Glutamatergic neuron (in vitro differentiated cells): ENCODE results near the gene DIMT1. TPM values are rescaled to one million over a fixed set of nuclear protein-coding genes. Genes with fewer than 3 reads are reported as not detected.

Experiments used
- DNase-seq: peaks from one replicate; pipeline ENCODE4 v3.0.0; 2022
- H3K27ac Mint-ChIP-seq: one replicate; pipeline ENCODE4 v1.8.0; 2020; ENCODE audit warnings: mild to moderate bottlenecking, mixed read lengths, inconsistent platforms; ENCODE audit not compliant: unreplicated experiment
- H3K27me3 Mint-ChIP-seq: one replicate; pipeline ENCODE4 v1.8.0; 2020; ENCODE audit warnings: mild to moderate bottlenecking, moderate library complexity, mixed read lengths, inconsistent platforms; ENCODE audit not compliant: unreplicated experiment
- H3K36me3 Mint-ChIP-seq: one replicate; pipeline ENCODE4 v1.8.0; 2020; ENCODE audit warnings: mild to moderate bottlenecking, mixed read lengths, inconsistent platforms; ENCODE audit not compliant: unreplicated experiment
- H3K4me1 Mint-ChIP-seq: one replicate; pipeline ENCODE4 v1.8.0; 2020; ENCODE audit warnings: mild to moderate bottlenecking, low read depth, mixed read lengths, inconsistent platforms; ENCODE audit not compliant: unreplicated experiment
- H3K4me3 Mint-ChIP-seq: one replicate; pipeline ENCODE4 v1.8.0; 2020; ENCODE audit warnings: mild to moderate bottlenecking, mixed read lengths, inconsistent platforms; ENCODE audit not compliant: unreplicated experiment
- H3K9me3 Mint-ChIP-seq: one replicate; pipeline ENCODE4 v1.8.0; 2020; ENCODE audit warnings: mild to moderate bottlenecking, moderate library complexity, mixed read lengths, inconsistent platforms; ENCODE audit not compliant: unreplicated experiment
- CTCF ChIP-seq: fragments of 200-600 bp; sonication (generic); IDR thresholded peaks from one replicate; pipeline ENCODE4 v1.5.0; 2021; ENCODE audit not compliant: partially characterized antibody, unreplicated experiment
- total RNA-seq: library from RNA; stranded (reverse); fragmentation: NEBNext Ultra II Directional; extraction: Animal tissue kit (Norgen Biotek cat#: 25700); gene quantifications from one replicate; pipeline ENCODE4 v1.2.1, GENCODE V29; 2021; ENCODE audit not compliant: unreplicated experiment

The DIMT1 gene
- total RNA-seq, 1 donor from 2014 or later, result 4.6 TPM

- Mint-ChIP-seq H3K36me3 (no peaks in the 10 kb centered on the region), H3K27ac (no peak overlapping the region), H3K4me1 (no peaks in the 10 kb centered on the region), H3K27me3 (peaks cover 3% of the 10 kb centered on the region), H3K4me3 (no peak overlapping the region), H3K9me3 (no peaks in the 10 kb centered on the region)
- TF ChIP-seq CTCF, result no peak
- DNase-seq, result no peak
These were observed 28.3 kb upstream of the DIMT1 start for GRCh38 chr5:62431735-62432620.

- no peaks in the 10 kb centered on the region for H3K9me3 Mint-ChIP-seq
- no peaks in the 10 kb centered on the region for H3K4me1 Mint-ChIP-seq
- no peaks in the 10 kb centered on the region for H3K36me3 Mint-ChIP-seq
- H3K27ac Mint-ChIP-seq, result no peak overlapping the region
- H3K4me3 Mint-ChIP-seq, result no peak overlapping the region
- TF ChIP-seq CTCF, result no peak
- DNase-seq, result no peak
- peaks cover 1% of the 10 kb centered on the region for H3K27me3 Mint-ChIP-seq
These were observed 21.1 kb upstream of the DIMT1 start for GRCh38 chr5:62424763-62425162.

- H3K27me3 Mint-ChIP-seq, result no peaks in the 10 kb centered on the region
- no peaks in the 10 kb centered on the region for H3K36me3 Mint-ChIP-seq
- H3K4me3 Mint-ChIP-seq, result no peak overlapping the region
- H3K27ac Mint-ChIP-seq, result no peak overlapping the region
- no peaks in the 10 kb centered on the region for H3K9me3 Mint-ChIP-seq
- DNase-seq, result no peak
- TF ChIP-seq CTCF, result no peak
- no peaks in the 10 kb centered on the region for H3K4me1 Mint-ChIP-seq
These were observed 17.7 kb upstream of the DIMT1 start for GRCh38 chr5:62421414-62421813.

- Mint-ChIP-seq H3K4me3 (no peak overlapping the region), H3K27ac (no peak overlapping the region), H3K27me3 (no peaks in the 10 kb centered on the region), H3K4me1 (no peaks in the 10 kb centered on the region), H3K9me3 (no peaks in the 10 kb centered on the region), H3K36me3 (no peaks in the 10 kb centered on the region)
- no peak for TF ChIP-seq CTCF
- DNase-seq, result no peak
These were observed 15.9 kb upstream of the DIMT1 start for GRCh38 chr5:62419609-62420008.

GRCh38 chr5:62418462-62419076, 14.9 kb upstream of the DIMT1 start:
- H3K36me3 Mint-ChIP-seq, result no peaks in the 10 kb centered on the region
- peaks cover 1% of the 10 kb centered on the region for H3K4me1 Mint-ChIP-seq
- H3K9me3 Mint-ChIP-seq, result no peaks in the 10 kb centered on the region
- H3K27ac Mint-ChIP-seq, result no peak overlapping the region
- no peak overlapping the region for H3K4me3 Mint-ChIP-seq
- no peaks in the 10 kb centered on the region for H3K27me3 Mint-ChIP-seq
- no peak for DNase-seq
- TF ChIP-seq CTCF, result no peak
